B cell (primary cell): ENCODE results near the gene HDAC9.

Source experiments
- EZH2 ChIP-seq: IDR thresholded peaks from 2 replicates; pipeline ENCODE4 v1.6.1; 2012; ENCODE audit warnings: borderline replicate concordance, low read depth, mild to moderate bottlenecking, moderate library complexity, low read length; ENCODE audit not compliant: insufficient read depth, poor library complexity, severe bottlenecking
- TF ChIP-seq, protein P1 (sequence below): fragments of 200-600 bp; IDR thresholded peaks from one replicate; pipeline ENCODE4 v1.8.0; 2022; ENCODE audit warnings: antibody characterized with exemption, mild to moderate bottlenecking

DNA sequence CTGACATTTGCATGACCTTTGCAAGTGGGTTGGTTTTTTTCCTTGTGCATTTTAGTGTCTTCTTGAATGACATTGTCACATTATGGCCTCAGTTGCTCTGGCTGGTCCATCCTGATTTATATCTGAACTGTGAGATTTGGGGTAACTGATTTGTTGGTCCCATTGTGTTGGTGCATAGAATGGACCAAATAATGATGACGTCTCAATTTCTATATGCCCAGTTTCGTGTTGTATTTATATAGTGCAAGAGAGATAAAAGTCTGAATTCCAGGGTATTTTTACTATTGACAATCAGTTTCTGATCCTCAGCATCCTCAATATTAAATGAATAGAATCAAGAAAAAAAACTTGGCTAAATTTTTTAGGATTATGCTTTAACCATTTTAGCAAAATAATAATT, 281.8 kb downstream of the HDAC9 start:
- TF ChIP-seq, protein P1, sequence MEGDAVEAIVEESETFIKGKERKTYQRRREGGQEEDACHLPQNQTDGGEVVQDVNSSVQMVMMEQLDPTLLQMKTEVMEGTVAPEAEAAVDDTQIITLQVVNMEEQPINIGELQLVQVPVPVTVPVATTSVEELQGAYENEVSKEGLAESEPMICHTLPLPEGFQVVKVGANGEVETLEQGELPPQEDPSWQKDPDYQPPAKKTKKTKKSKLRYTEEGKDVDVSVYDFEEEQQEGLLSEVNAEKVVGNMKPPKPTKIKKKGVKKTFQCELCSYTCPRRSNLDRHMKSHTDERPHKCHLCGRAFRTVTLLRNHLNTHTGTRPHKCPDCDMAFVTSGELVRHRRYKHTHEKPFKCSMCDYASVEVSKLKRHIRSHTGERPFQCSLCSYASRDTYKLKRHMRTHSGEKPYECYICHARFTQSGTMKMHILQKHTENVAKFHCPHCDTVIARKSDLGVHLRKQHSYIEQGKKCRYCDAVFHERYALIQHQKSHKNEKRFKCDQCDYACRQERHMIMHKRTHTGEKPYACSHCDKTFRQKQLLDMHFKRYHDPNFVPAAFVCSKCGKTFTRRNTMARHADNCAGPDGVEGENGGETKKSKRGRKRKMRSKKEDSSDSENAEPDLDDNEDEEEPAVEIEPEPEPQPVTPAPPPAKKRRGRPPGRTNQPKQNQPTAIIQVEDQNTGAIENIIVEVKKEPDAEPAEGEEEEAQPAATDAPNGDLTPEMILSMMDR = no peak
- TF ChIP-seq EZH2 = no peak
